Stomach (tissue), 9 donors: Measurements from ENCODE around the gene OTOR. TPM values are rescaled to one million over a fixed set of nuclear protein-coding genes. Genes with fewer than 3 reads are reported as not detected.

Experiments used
- DNase-seq, 2 donors: peaks; one replicate each; pipeline versions ENCODE4 v3.0.0 to v3.0.0-alpha.2; 2013 to 2019
- H3K27ac ChIP-seq, 5 donors: fragments of 200-600 bp in 4 of 5; sonication (generic) in 4 of 5; one replicate each; pipeline ENCODE4 v1.5.1; 2013 to 2019; ENCODE audit warnings: mild to moderate bottlenecking in 1 of 5, moderate library complexity in 1 of 5
- H3K27me3 ChIP-seq, 3 donors: fragments of 200-600 bp; sonication (generic); one replicate each; pipeline ENCODE4 v1.5.1; 2017 to 2019; ENCODE audit warnings: mixed run types in 1 of 3
- H3K36me3 ChIP-seq, 4 donors: fragments of 200-600 bp; sonication (generic); 1 replicate in 3 of 4; 2 replicates in 1 of 4; pipeline ENCODE4 v1.5.1; 2016 to 2019
- H3K4me1 ChIP-seq, 4 donors: fragments of 200-600 bp; sonication (generic); one replicate each; pipeline ENCODE4 v1.5.1; 2016 to 2019
- H3K4me3 ChIP-seq, 4 donors: fragments of 200-600 bp; sonication (generic) in 3 of 4; one replicate each; pipeline ENCODE4 v1.5.1; 2016 to 2019; ENCODE audit warnings: mild to moderate bottlenecking in 1 of 4
- H3K9me3 ChIP-seq, 4 donors: fragments of 200-600 bp; sonication (generic); one replicate each; pipeline ENCODE4 v1.5.1; 2016 to 2019
- EP300 ChIP-seq: sonication (generic); formaldehyde crosslinking; IDR thresholded peaks from one replicate; pipeline ENCODE4 v1.6.1; 2017; ENCODE audit warnings: antibody characterized with exemption
- POLR2A ChIP-seq, 4 donors: fragments of 450-650 bp; IDR thresholded peaks; one replicate each; pipeline ENCODE4 v1.6.1; 2016; ENCODE audit warnings: antibody characterized with exemption in 4 of 4, control low read depth in 2 of 4, mild to moderate bottlenecking in 1 of 4, moderate library complexity in 1 of 4
- POLR2AphosphoS5 ChIP-seq, 3 donors: sonication (generic); formaldehyde crosslinking; IDR thresholded peaks; one replicate each; pipeline ENCODE4 v1.6.1; 2016; ENCODE audit warnings: antibody characterized with exemption in 3 of 3
- WGBS, 5 donors: extraction: QIAGEN DNeasy Blood & Tissue Kit in 3 of 5; methylation state at CpG; one replicate each; pipeline versions ENCODE4 v1.1.5 to v1.1.7; 2013 to 2018; 5-methylcytosine and 5-hydroxymethylcytosine counted together
- intact Hi-C: fragments of 100-400 bp; cut with DNase I; formaldehyde crosslinking; loops from one replicate; pipeline ENCODE4 v1.15.1; 2023; ENCODE audit warnings: low total_unique reads
- polyA plus RNA-seq, 3 donors: library from polyadenylated mRNA; stranded (reverse); fragments of 200-250 nt; gene quantifications; one replicate each; pipeline ENCODE4 v1.2.3, GENCODE V29; 2013
- total RNA-seq, 5 donors: library from RNA; depleted of rRNA; stranded (reverse); fragments of >200 nt; gene quantifications; one replicate each; pipeline versions ENCODE4 v1.1.0 to v1.2.3, GENCODE V29; 2014 to 2016
- TF ChIP-seq, protein P1 (sequence below), 7 experiments: fragments of 450-650 bp in 4 of 7; fragments of 200-600 bp in 3 of 7; sonication (generic) in 3 of 7; IDR thresholded peaks; one replicate each; pipeline ENCODE4 v1.5.1; 2016 to 2019; ENCODE audit warnings: antibody characterized with exemption in 7 of 7, control low read depth in 2 of 7, mild to moderate bottlenecking in 1 of 7
- donor health status: healthy with polysubstance abuse.
- donor health status: Bipolar disorder and iron deficiency.
- donor health status: healthy.

The OTOR gene
- total and polyA plus RNA-seq, 8 donors: not detected

DNA sequence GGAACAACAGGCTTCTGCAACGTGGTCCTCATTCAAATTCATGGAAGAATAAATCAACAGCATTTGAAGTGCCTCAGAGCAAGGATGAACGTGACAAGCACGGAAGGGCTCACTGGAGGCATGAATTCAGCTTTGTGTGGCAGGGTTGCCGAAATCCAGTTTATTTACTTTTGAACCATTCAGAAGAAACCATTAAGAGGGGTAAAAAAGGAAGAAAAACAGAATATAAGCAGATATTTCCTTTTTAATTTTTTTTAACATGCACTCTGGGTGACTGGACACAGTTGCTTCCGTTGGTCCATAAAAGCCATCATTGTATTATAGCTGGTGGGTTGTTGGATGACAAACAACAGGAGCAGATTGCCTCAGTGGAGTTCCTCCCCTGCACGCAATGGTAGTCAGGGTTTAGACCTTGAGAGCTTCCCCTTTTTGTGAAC is 35.6 kb upstream of the OTOR start:
- WGBS, 5 donors: 49 to 57% (median 52%) methylated on average over 6 of the region's 6 CpGs
- intact Hi-C loops: no loop called here
- Histone ChIP-seq H3K36me3 (no peaks in the 10 kb centered on the region), H3K27me3 (peaks cover 0 to 8% (median 0%) of the 10 kb centered on the region in 3 donors), H3K4me1 (no peaks in the 10 kb centered on the region), H3K9me3 (no peaks in the 10 kb centered on the region), H3K4me3 (no peak overlapping the region), H3K27ac (no peak overlapping the region)
- DNase-seq: no peak
- TF ChIP-seq, protein P1, sequence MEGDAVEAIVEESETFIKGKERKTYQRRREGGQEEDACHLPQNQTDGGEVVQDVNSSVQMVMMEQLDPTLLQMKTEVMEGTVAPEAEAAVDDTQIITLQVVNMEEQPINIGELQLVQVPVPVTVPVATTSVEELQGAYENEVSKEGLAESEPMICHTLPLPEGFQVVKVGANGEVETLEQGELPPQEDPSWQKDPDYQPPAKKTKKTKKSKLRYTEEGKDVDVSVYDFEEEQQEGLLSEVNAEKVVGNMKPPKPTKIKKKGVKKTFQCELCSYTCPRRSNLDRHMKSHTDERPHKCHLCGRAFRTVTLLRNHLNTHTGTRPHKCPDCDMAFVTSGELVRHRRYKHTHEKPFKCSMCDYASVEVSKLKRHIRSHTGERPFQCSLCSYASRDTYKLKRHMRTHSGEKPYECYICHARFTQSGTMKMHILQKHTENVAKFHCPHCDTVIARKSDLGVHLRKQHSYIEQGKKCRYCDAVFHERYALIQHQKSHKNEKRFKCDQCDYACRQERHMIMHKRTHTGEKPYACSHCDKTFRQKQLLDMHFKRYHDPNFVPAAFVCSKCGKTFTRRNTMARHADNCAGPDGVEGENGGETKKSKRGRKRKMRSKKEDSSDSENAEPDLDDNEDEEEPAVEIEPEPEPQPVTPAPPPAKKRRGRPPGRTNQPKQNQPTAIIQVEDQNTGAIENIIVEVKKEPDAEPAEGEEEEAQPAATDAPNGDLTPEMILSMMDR (IDR thresholded peaks at IDR 0.05): no peak
- TF ChIP-seq EP300 (no peak), POLR2AphosphoS5 (IDR thresholded peaks at IDR 0.05) (no peak), POLR2A (IDR thresholded peaks at IDR 0.05) (no peak)

DNA sequence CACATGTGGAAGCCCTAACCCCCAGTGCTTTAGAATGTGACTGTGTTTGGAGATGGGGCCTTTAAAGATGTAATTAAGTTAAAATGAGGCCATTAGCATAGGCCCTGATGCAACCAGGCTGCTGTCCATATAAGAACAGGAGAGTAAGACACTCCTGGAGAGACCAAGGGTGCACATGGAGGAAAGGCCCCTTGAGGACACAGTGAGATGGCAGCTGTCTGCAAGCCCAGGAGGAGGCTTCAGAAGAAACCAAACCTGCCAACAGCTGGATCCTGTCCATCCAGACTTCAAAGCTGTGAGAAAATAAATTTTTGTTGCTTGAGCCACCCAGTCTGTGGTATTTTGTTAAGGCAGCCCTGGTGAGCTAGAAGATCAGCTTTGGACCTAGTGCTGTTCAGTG is 35.1 kb upstream of the OTOR start:
- no peaks in the 10 kb centered on the region for H3K9me3 ChIP-seq
- TF ChIP-seq POLR2AphosphoS5 (IDR thresholded peaks at IDR 0.05) (no peak), POLR2A (IDR thresholded peaks at IDR 0.05) (no peak), EP300 (no peak)
- TF ChIP-seq, protein P1 (IDR thresholded peaks at IDR 0.05): no peak

DNA sequence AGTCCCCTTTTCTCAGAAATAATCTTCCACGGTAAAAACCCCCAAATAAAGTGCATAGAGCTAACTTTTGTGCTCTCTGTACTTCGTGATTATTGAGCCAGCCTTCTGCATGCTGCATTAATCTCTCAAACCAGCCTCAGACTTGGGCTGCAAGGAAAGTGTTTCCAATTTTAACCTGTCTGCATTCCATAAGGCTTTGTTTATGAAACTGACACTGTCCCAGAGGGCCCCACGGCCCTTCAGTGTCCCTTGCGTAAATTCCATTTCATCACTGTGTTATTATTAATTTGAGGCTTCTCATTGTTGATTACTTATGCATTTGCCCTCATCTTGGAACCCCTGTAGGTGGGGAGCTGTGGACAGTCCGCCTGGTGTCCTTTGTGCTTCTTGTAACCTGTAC is 33.9 kb upstream of the OTOR start:
- H3K4me3 ChIP-seq: no peak overlapping the region
- H3K27me3 ChIP-seq: peaks cover 0 to 8% (median 3%) of the 10 kb centered on the region in 3 donors
- no peaks in the 10 kb centered on the region for H3K4me1 ChIP-seq
- intact Hi-C loops: no loop called here
- DNase-seq: no peak
- no peak for TF ChIP-seq EP300
- no peak for TF ChIP-seq POLR2A (IDR thresholded peaks at IDR 0.05)
- no peak for TF ChIP-seq POLR2AphosphoS5 (IDR thresholded peaks at IDR 0.05)
- TF ChIP-seq, protein P1 (IDR thresholded peaks at IDR 0.05): no peak
- H3K9me3 ChIP-seq: no peaks in the 10 kb centered on the region
- no peaks in the 10 kb centered on the region for H3K36me3 ChIP-seq
- 64 to 78% (median 74%) methylated on average over 5 of the region's 5 CpGs for WGBS, 5 donors
- H3K27ac ChIP-seq: no peak overlapping the region

More for the DNA sequence above, 35.1 kb upstream of the OTOR start:
- Histone ChIP-seq H3K27ac (no peak overlapping the region), H3K27me3 (peaks cover 0 to 8% (median 0%) of the 10 kb centered on the region in 3 donors), H3K36me3 (no peaks in the 10 kb centered on the region), H3K4me3 (no peak overlapping the region), H3K4me1 (no peaks in the 10 kb centered on the region)
- no peak for DNase-seq
- intact Hi-C loops: no loop called here

DNA sequence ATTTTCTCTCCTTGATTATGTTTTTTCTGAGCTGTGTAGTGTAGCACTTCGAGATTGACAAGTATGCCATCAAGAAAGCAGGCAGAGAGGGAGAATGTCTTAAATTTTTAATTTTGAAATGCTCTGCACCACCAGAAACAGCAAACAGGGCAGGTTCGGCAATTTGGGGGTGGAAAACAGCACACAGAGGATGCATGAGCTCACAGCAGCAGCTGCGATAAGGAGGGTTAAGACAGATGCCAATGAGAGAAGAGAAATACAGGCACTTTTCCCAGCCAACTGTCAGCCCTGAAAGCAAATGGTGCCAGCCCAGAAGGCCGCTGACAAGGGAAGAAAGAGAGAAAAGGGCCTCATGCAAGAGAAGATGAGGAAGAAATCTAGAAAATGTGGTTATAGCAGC is 33.4 kb upstream of the OTOR start:
- Histone ChIP-seq H3K27me3 (peaks cover 0 to 8% (median 3%) of the 10 kb centered on the region in 3 donors), H3K4me3 (no peak overlapping the region), H3K9me3 (no peaks in the 10 kb centered on the region), H3K36me3 (no peaks in the 10 kb centered on the region), H3K4me1 (no peaks in the 10 kb centered on the region), H3K27ac (no peak overlapping the region)
- intact Hi-C loops: no loop called here
- DNase-seq: no peak
- 66 to 74% (median 69%) methylated on average over 4 of the region's 4 CpGs for WGBS, 5 donors
- TF ChIP-seq POLR2A (IDR thresholded peaks at IDR 0.05): no peak
- TF ChIP-seq, protein P1 (IDR thresholded peaks at IDR 0.05): no peak
- no peak for TF ChIP-seq EP300
- no peak for TF ChIP-seq POLR2AphosphoS5 (IDR thresholded peaks at IDR 0.05)
